Rectal smooth muscle tissue (tissue), 1 donor: ENCODE measurements around the gene METRN.
"Not testable (repeated sequence)": the region's sequence is repeated elsewhere in the genome, so short reads cannot be mapped to it uniquely, and the experiment has no call there.

ENCODE experiments used
- H3K27ac ChIP-seq: one replicate; pipeline ENCODE4 v1.7.0; 2013; ENCODE audit warnings: low read depth, low read length, inconsistent platforms
- H3K27me3 ChIP-seq: one replicate; pipeline ENCODE4 v1.7.0; 2013; ENCODE audit warnings: low read length; ENCODE audit not compliant: control insufficient read depth, insufficient read depth
- H3K36me3 ChIP-seq: one replicate; pipeline ENCODE4 v1.7.0; 2013; ENCODE audit warnings: low read length; ENCODE audit not compliant: control insufficient read depth, insufficient read depth
- H3K4me1 ChIP-seq: one replicate; pipeline ENCODE4 v1.7.0; 2013; ENCODE audit warnings: low read length; ENCODE audit not compliant: control insufficient read depth, insufficient read depth
- H3K4me3 ChIP-seq: one replicate; pipeline ENCODE4 v1.7.0; 2013; ENCODE audit warnings: low read length
- H3K9ac ChIP-seq: one replicate; pipeline ENCODE4 v1.7.0; 2013; ENCODE audit warnings: low read length

The METRN gene

DNA sequence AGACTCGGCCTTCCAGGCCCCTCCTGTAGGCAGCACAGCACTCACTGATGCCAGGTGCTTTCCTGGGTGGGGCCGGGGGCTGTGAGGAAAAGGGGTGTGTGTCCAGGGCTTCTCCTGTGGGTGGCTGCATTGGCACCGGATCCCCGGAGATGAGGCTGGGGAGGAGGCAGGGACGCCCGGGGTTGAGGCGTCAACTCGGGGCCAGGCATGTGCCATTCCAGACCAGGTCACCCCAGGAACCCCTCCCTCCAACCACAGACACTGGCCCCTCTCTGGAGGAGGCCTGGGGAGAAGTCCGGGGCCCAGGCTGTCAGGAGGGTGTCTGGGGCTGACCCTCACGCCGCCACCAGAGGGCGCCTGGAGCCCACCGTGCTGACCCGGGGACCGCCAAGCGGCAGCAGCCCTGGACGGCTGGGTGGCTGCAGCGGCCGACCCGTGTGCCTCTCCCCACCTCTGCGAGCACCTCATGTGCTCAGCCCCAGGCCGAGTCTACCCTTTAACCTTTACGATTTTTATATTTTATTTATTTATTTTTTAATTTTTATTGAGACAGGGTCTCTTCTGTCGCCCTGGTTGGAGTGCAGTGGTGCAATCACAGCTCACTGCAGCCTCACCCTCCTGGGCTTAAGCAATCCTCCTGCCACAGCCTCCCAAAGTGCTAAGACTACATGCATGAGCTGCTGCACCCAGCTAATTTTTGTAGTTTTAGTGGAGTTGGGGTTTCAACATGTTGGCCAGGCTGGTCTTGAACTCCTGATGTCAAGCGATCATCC lies 3.2 kb upstream of the METRN start:
- H3K27me3 ChIP-seq: peaks cover 45% of the 10 kb centered on the region
- H3K36me3 ChIP-seq: no peaks in the 10 kb centered on the region
- no peak overlapping the region for H3K9ac ChIP-seq
- H3K4me3 ChIP-seq: no peak overlapping the region
- peaks cover 7% of the 10 kb centered on the region for H3K4me1 ChIP-seq
- H3K27ac ChIP-seq: no peak overlapping the region

DNA sequence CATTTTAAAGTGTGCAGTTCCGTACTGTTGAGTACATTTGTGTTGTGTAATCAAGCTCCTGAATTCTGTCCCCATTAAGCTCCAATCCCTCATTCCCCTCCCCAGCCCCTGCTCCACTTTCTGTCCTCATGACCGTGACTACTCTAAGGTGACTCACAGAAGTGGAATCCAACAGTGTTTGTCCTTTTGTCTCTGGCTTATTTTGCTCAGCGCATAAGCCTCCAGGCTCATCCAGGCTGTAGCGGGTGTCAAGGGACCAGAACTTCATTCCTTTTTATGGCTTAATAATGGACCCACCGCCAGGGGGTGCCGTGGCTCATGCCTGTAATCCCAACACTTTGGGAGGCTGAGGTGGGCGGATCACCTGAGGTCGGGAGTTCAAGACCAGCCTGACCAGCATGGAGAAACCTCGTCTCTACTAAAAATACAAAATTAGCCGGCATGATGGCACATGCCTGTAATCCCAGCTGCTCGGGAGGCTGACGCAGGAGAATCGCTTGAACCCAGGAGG lies 2.1 kb upstream of the METRN start:
- not testable (repeated sequence) for H3K36me3 ChIP-seq, H3K9ac ChIP-seq, H3K4me1 ChIP-seq, H3K4me3 ChIP-seq, H3K27ac ChIP-seq
- H3K27me3 ChIP-seq: peaks cover 38% of the 10 kb centered on the region

DNA sequence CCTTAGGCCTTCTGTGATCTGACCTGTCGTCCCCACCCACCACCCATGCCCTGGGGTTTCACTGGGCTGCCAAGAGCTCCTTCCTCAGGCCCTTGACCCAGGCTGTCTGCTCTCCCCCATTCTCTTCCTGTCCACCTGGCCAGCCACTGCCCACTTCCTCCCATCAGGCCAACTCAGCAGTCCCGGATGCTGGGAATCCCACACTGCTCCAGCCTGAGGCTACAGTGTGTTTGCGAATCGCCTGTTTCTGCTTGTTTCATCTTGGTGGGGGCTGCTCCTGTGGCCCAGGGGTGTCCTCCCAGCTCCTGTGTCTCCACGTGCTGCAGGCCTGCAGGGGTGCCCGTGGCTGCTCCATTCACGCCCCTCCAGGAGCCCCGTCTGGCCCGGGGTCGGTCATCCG lies 839 bp upstream of the METRN start:
- H3K36me3 ChIP-seq: no peaks in the 10 kb centered on the region
- no peak overlapping the region for H3K9ac ChIP-seq
- H3K4me1 ChIP-seq: peaks cover 7% of the 10 kb centered on the region
- H3K27ac ChIP-seq: no peak overlapping the region
- H3K4me3 ChIP-seq: no peak overlapping the region
- peaks cover 28% of the 10 kb centered on the region for H3K27me3 ChIP-seq

DNA sequence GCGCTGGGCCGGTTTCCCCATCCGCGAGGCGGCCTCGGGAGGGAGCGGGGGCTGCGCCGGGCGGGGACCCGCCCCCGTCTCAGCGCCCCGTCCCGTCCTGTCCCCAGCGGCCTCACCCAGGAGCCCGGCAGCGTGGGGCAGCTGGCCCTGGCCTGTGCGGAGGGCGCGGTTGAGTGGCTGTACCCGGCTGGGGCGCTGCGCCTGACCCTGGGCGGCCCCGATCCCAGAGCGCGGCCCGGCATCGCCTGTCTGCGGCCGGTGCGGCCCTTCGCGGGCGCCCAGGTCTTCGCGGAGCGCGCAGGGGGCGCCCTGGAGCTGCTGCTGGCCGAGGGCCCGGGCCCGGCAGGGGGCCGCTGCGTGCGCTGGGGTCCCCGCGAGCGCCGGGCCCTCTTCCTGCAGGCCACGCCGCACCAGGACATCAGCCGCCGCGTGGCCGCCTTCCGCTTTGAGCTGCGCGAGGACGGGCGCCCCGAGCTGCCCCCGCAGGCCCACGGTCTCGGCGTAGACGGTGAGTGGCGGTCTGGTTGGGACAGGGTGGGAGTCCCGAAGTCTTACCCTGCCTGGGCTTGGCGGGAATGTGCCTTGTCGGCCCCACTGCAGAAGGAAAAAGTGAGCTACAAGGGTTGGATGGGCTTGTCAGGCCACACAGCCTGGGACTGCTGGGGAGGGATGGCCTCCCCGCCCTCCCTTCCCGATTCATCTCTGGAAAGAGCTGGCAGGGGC lies 720 bp downstream of the METRN start:
- H3K4me1 ChIP-seq: peaks cover 15% of the 10 kb centered on the region
- H3K36me3 ChIP-seq: no peaks in the 10 kb centered on the region
- peaks cover 19% of the 10 kb centered on the region for H3K27me3 ChIP-seq
- H3K9ac ChIP-seq: peak overlapping the region; percentile 21
- H3K27ac ChIP-seq: no peak overlapping the region
- H3K4me3 ChIP-seq: peak overlapping the region; percentile 67

DNA sequence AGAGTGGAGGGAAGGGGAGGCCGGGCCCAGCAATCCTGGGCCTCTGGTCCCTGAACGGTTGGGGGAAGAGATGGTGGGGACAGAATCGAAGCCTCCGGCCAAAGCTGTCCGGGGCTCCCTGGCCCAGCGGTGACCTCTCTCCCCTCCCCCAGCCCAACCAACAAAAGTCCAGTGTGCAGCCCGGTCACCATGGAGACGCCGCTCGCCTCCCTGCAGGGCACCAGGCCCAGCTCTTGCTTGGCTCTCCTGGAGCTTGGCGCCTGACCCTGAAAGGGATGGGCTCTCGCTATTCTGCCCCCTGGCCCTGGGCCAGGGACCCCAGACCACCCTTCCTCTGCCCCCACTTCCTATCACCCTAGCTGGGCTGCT lies 1.3 kb downstream of the METRN start:
- Histone ChIP-seq H3K27ac (no peak overlapping the region), H3K36me3 (no peaks in the 10 kb centered on the region), H3K4me1 (peaks cover 15% of the 10 kb centered on the region), H3K9ac (no peak overlapping the region), H3K4me3 (peak overlapping the region; percentile 67), H3K27me3 (peaks cover 14% of the 10 kb centered on the region)

DNA sequence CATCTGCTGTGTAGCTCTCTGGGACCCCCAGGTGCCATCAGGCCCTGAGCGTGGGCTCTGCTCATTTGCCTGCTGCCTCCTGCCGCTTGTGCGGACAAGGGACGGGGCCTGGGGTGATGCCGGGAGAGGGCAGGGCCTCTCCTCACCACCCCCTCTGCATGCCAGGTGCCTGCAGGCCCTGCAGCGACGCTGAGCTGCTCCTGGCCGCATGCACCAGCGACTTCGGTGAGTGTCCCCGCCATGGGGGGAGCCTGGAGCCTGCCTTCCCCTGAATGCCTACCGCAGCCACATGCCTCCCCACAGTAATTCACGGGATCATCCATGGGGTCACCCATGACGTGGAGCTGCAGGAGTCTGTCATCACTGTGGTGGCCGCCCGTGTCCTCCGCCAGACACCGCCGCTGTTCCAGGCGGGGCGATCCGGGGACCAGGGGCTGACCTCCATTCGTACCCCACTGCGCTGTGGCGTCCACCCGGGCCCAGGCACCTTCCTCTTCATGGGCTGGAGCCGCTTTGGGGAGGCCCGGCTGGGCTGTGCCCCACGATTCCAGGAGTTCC lies 1.9 kb downstream of the METRN start:
- no peak overlapping the region for H3K9ac ChIP-seq
- H3K27me3 ChIP-seq: peaks cover 10% of the 10 kb centered on the region

DNA sequence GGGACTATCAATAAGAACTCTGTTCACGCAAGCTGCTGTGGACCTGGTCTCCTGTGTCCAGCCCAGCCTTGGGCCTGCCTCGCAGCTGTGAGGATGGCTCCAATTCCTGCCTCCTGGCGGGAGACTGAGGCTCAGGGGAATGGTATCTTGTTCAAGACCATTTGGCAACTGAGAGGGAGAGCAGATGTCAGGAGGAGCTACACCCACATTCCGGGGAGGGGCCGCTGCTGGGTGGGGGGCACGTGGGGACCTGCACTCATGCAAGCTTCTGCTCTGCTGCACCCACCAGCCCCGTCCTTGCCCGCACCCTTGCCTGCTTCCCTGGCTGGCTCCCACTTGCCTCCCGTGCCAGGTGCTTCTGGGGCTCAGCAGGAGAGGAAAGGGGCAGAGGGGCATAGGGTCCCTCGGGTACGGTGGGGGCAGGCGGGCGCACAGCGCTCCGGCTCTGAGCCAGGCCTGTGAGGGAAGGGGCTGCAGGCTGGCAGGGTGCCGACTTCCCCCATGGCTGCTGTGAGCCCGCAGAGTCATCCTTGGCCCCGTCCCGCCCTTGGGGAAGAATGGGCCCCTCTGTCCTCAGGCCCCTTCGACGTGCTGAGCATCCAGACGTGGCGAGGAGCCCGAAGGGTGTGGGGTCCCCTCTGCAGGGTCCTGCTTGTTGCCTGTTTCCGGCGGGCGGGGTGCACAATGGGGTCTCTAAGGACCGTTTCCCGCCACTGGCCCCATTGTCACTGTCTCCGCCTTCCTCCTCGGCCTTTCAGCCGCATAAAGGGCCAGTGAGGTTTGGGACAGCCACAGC lies 2.7 kb downstream of the METRN start:
- Histone ChIP-seq H3K27ac (no peak overlapping the region), H3K27me3 (peaks cover 10% of the 10 kb centered on the region), H3K4me3 (no peak overlapping the region), H3K4me1 (peaks cover 15% of the 10 kb centered on the region), H3K9ac (no peak overlapping the region), H3K36me3 (no peaks in the 10 kb centered on the region)

More for the DNA sequence above, 1.9 kb downstream of the METRN start:
- H3K4me3 ChIP-seq: no peak overlapping the region
- H3K4me1 ChIP-seq: peaks cover 15% of the 10 kb centered on the region
- H3K36me3 ChIP-seq: no peaks in the 10 kb centered on the region
- no peak overlapping the region for H3K27ac ChIP-seq

DNA sequence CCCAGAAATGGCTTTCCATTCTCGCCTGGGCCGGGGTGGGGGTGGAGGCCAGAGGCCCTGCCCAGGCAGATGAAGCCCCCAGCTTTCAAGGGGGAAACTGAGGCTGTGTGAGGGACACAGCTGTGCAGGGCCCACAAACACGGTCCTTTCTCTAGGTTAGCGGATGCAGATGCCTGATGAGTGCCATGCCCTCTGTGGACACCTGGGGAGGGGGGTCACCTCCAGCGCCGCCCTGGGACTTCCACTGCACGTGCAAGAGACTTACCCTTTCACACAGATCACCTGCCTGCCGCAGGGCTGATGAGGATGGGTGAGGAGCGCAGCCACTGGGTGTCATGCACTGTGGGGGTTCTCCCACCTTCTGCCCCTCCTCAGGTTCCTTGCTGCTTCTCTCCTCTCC lies 3.5 kb downstream of the METRN start:
- Histone ChIP-seq H3K27ac (no peak overlapping the region), H3K36me3 (no peaks in the 10 kb centered on the region), H3K4me3 (no peak overlapping the region), H3K4me1 (peaks cover 15% of the 10 kb centered on the region), H3K9ac (no peak overlapping the region), H3K27me3 (peaks cover 10% of the 10 kb centered on the region)

DNA sequence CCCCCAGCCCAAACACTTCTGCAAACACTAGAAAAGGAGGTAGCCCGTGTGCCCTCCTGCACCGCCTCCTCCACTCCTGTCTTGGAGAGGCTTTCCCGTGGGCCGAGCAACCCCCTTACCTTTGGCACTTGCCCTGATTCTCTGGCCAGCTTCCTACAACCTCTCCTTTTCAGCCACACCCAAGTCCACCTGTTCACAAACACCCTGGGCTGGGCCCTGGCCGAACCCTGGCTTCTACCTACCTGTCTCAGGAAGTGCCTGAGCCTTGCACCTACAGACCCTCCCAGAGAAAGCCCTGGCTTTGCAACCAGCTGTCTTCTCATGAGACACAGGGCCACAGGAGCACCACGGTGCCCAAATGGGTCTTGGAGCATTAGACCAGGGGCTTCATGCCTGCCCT lies 4.0 kb downstream of the METRN start:
- H3K9ac ChIP-seq: no peak overlapping the region
- no peak overlapping the region for H3K4me3 ChIP-seq
- peaks cover 15% of the 10 kb centered on the region for H3K4me1 ChIP-seq
- peaks cover 10% of the 10 kb centered on the region for H3K27me3 ChIP-seq
- no peak overlapping the region for H3K27ac ChIP-seq
- no peaks in the 10 kb centered on the region for H3K36me3 ChIP-seq

DNA sequence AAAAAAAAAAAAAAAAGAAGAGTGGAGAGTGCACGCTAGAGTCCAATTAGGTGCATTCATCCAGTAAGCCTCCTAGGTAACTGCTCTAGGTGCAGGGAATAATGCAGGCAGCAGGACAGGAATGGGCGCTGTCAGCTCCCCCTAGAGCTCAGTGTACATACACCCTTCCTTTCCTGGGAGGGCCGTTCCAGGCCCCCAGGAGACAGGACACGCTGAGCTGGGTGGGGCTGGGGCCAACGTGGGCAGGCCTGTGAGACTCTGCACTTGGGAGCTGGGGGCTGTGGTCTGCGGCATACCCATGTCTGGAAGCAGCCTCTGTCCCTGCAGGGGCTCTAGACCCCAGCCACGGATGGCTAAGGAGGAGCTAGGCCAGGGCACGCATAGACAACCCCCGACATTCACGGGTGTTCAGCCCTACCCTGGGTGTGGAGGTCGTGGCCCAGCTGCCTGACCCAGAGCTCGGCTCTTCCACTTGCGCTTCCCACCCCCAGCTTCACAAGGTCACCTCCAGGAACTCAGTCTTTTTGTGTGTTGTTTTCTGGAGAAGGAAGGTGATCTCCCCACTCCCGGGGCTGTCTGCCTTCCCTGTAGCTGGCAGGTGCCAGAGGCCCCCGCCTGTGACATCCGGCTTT lies 5.0 kb downstream of the METRN start:
- peak overlapping the region; percentile 92 for H3K4me3 ChIP-seq
- peaks cover 10% of the 10 kb centered on the region for H3K27me3 ChIP-seq
- peak overlapping the region; percentile 87 for H3K27ac ChIP-seq
- H3K4me1 ChIP-seq: peaks cover 15% of the 10 kb centered on the region
- no peaks in the 10 kb centered on the region for H3K36me3 ChIP-seq
- H3K9ac ChIP-seq: peak overlapping the region; percentile 70

DNA sequence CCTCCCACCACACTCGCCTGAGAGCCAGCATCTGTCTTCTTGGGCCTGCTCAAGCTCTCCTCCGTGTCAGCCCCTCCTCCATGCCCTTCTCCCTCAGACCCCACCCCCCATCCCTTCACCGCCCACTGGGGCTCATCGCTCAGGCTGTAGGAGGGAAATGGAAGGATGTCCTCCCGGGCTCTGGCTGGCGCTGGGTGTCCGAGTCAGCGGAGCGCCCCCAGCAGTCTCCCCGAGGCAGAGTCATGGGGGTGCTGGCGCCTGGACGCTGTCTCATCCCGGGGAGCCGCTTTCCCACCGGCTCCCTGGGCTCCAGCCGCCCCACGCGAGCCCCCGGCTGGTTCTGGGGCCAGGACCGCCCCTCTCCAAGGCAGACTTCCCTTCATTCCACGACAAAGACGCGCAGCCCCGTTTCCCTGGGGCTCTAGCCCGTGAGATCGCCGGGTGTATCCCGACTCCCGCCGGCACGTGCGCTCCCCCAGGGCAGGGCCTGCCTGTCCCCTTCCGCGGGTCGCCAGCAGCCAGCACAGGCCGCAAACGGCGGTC lies 5.6 kb downstream of the METRN start:
- Histone ChIP-seq H3K27ac (peak overlapping the region; percentile 87), H3K4me3 (peak overlapping the region; percentile 92), H3K36me3 (no peaks in the 10 kb centered on the region), H3K27me3 (peaks cover 13% of the 10 kb centered on the region), H3K4me1 (peaks cover 15% of the 10 kb centered on the region), H3K9ac (peak overlapping the region; percentile 70)
